ENCODE results near the gene CUBN. TPM values are rescaled to one million over a fixed set of nuclear protein-coding genes. Genes with fewer than 3 reads are reported as not detected.

Gene CUBN
- total and polyA plus RNA-seq, 12 donors: 0.41 to 9.3 (median 1.3) TPM

GRCh38 chr10:17140386-17140761 lies 10.8 kb upstream of the CUBN start:
- no peak for DNase-seq
- Histone ChIP-seq H3K27me3 (no peaks in the 10 kb centered on the region), H3K27ac (no peak overlapping the region), H3K9me3 (replicated peaks in 1 of 3) (no peaks in the 10 kb centered on the region), H3K36me3 (replicated peaks in 1 of 2) (no peaks in the 10 kb centered on the region), H3K4me3 (no peak overlapping the region), H3K4me1 (replicated peaks in 1 of 2) (no peaks in the 10 kb centered on the region)
- TF ChIP-seq POLR2A (IDR thresholded peaks at IDR 0.05) (no peak), CTCF (IDR thresholded peaks at IDR 0.05) (no peak)
- intact Hi-C loops (cut with DNase I): no loop called here

- Histone ChIP-seq H3K36me3 (replicated peaks in 1 of 2) (no peaks in the 10 kb centered on the region), H3K9me3 (replicated peaks in 1 of 3) (no peaks in the 10 kb centered on the region), H3K4me1 (replicated peaks in 1 of 2) (no peaks in the 10 kb centered on the region), H3K4me3 (no peak overlapping the region), H3K27ac (no peak overlapping the region), H3K27me3 (no peaks in the 10 kb centered on the region)
- DNase-seq: no peak
- 64 to 79% (median 69%) methylated on average over 5 of the region's 5 CpGs for WGBS, 4 donors
- intact Hi-C loops (cut with DNase I): no loop called here
- no peak for TF ChIP-seq CTCF (IDR thresholded peaks at IDR 0.05)
- no peak for TF ChIP-seq POLR2A (IDR thresholded peaks at IDR 0.05)
Observed at GRCh38 chr10:17138460-17139042, 8.9 kb upstream of the CUBN start.

- no peak for DNase-seq
- Histone ChIP-seq H3K4me1 (replicated peaks in 1 of 2) (no peaks in the 10 kb centered on the region), H3K4me3 (no peak overlapping the region), H3K27ac (no peak overlapping the region), H3K36me3 (replicated peaks in 1 of 2) (no peaks in the 10 kb centered on the region), H3K9me3 (replicated peaks in 1 of 3) (no peaks in the 10 kb centered on the region), H3K27me3 (no peaks in the 10 kb centered on the region)
- no peak for TF ChIP-seq CTCF (IDR thresholded peaks at IDR 0.05)
- TF ChIP-seq POLR2A (IDR thresholded peaks at IDR 0.05): no peak
- intact Hi-C loops (cut with DNase I): no loop called here
Observed at GRCh38 chr10:17134737-17135260, 5.2 kb upstream of the CUBN start.

DNA sequence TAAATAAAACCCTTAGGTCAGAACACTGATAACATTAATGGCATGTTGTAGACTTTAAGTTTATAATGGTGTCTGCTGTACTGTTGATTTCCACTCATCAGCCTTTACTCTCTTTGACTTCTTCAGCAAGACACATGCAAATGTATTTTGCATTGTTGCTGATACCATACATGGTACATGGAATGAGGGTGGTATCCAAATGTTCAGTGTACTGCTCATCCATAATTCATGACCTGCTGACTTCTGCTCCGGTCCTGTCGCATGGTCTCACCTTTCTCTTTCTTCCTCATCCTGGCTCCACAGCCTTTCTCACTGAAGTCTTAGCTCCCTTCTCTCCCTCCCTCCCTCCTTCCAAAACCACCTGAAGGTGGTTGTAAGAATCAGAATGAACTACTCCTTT lies 4.7 kb upstream of the CUBN start:
- H3K27me3 ChIP-seq: no peaks in the 10 kb centered on the region
- no peak for TF ChIP-seq POLR2A (IDR thresholded peaks at IDR 0.05)
- no peak for TF ChIP-seq CTCF (IDR thresholded peaks at IDR 0.05)
- no peaks in the 10 kb centered on the region for H3K9me3 ChIP-seq (replicated peaks in 1 of 3)
- H3K4me3 ChIP-seq: no peak overlapping the region
- H3K4me1 ChIP-seq (replicated peaks in 1 of 2): no peaks in the 10 kb centered on the region
- DNase-seq: no peak
- no peak overlapping the region for H3K27ac ChIP-seq
- no peaks in the 10 kb centered on the region for H3K36me3 ChIP-seq (replicated peaks in 1 of 2)
- intact Hi-C loops (cut with DNase I): no loop called here
- WGBS, 4 donors: 93 to 100% (median 96%) methylated on average over 2 of the region's 2 CpGs
